ENCODE results near the gene VPS45.
"Not testable (repeated sequence)": the region's sequence is repeated elsewhere in the genome, so short reads cannot be mapped to it uniquely, and the experiment has no call there.

VPS45 gene, protein sequence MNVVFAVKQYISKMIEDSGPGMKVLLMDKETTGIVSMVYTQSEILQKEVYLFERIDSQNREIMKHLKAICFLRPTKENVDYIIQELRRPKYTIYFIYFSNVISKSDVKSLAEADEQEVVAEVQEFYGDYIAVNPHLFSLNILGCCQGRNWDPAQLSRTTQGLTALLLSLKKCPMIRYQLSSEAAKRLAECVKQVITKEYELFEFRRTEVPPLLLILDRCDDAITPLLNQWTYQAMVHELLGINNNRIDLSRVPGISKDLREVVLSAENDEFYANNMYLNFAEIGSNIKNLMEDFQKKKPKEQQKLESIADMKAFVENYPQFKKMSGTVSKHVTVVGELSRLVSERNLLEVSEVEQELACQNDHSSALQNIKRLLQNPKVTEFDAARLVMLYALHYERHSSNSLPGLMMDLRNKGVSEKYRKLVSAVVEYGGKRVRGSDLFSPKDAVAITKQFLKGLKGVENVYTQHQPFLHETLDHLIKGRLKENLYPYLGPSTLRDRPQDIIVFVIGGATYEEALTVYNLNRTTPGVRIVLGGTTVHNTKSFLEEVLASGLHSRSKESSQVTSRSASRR

DNA sequence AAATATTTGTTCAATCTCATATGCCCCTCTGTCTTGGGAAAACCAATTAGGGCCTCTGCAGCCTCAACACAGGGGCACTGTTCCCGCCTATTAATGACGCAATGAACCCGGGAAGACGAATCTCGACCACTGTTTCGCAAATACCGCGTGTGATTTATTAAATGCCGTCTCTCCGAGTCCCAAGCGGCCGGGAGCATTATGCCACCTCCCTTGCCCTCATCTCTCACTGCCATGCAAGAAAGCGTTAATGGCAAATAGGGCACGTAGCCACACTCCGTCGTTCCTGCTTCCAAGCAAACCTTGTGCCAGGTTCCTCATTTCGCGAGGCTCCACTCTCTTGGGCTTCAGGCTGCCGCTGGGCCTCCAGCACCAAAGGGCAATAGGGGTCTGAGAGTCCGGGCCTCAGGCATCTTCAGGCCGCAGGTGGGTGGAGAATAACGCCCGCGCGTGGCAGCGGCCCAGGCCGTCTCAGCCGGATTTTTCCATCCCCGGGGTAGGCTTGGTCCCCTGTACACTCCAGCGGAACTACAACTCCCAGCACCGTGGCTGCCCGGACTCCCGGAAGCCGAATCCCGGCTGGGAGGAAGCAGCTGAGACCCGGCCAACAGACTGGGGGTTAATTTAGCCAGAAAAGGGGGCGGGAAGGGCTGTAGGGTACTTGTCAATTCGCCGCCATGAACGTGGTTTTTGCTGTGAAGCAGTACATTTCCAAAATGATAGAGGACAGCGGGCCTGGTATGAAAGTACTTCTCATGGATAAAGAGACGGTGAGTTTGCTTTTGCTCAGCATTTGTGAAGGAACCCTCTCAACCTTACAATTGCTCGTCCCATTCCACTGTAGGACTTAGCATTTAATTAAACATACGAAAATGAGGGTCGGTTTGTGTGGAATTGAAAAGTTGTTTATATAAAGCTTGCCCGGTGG is at the start of gene VPS45:
Gene VPS45 (plus strand): TSS at position 593 of the 925 bp plus-strand sequence. CDS start 82 bp downstream, at position 675.
- DNase-seq (ENCODE audit: low spot score) = peak; percentile 85

DNA sequence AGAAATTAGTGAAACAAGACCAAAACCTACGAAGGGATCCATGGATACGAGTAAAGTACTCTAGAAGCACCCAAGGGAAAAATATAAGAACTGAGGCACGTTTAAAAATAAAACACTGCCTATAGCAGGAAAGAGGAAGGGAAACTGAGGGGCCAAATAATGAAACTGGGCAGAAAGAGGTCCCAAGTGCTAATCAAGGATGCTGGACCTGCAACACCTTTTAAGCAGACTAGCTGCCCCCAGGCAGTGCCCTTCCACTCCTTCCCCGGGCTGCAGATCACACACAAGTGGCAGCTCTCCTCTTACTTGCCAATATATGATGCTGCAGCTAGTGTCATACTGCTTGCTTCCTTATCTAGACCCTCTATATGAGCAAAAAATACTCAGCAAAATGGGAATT is 49.4 kb upstream of the VPS45 start:
- no peak for DNase-seq (ENCODE audit: low spot score)

DNA sequence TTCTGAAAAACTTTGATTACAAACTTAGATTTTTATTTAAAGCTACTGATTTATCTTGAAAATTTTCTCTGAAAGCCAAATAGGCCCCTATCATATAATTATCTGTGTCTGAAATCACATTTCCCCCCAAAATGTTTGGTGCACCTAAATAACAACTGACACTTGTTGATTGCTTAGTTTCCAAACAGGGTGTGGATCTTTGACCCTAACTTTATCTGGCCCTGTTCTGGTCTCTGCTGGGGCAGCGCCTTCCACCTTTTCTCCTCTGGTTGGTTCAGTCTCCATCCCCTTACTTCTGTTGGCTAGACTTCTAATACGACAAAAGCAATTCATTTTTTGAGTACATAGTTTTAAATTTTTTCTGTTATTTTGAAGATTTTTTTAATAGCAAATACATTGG is 46.9 kb upstream of the VPS45 start:
- no peak for DNase-seq (ENCODE audit: low spot score)

DNA sequence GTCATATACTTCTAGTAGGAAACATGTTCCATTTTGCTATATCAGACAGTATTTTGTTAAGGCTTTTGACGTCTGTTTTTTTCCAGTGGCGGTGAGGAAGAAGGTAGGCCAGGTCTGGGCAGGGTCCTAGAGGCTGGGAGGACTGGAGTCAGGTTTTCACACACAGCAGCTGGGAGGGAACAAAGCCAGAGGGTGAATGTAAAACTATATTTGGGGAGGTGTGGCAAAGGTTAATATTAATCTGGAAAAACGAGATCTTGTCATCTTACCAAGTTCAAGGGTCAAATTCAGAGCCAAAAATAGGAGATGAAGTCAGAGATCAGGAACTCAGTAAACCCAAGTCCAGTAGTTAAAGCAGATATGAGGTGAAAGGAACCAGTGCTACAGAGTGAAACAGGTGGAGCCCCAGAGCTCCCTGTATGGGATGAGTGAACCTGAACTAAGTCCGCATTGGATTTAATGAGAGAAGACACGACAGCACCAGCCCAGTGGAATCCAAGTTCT is 46.3 kb upstream of the VPS45 start:
- DNase-seq (ENCODE audit: low spot score) = no peak

DNA sequence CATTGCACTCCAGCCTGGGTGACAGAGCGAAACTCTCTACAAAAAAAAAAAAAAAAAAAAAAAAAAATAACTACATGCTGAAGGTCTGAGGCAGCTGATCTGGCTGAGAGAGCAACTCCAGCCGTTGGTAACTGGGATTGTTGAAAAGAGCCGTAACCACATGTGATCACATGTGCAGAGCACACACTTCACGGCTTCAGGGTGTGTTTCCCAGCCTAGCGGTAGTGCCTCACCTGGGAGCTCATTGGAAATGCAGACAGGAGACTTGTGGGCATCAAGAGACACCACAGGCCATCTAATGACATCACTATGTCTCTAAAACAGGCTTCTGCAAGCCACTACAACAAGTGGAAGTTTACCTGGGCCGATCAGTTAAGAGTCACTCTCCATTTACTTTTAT is 45.2 kb upstream of the VPS45 start:
- DNase-seq (ENCODE audit: low spot score) = no peak

DNA sequence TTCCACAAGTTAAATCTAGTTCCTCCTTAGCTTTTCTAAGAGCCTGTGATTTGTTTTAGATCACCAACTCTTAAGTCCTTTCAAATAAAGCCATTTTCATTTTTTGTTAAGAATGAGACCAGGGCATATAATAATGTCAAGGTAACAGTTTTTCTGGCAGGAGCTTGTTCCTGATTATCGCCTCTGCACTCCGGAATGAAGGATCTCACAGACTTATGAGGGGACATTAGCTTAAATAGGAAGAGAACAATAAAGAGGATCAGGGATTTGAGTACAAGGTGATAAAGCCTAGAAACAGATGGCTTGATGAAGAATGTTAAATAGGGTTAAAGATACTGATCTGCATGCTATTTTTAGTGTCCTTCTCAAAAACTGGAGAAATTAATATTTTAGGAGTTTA is 43.4 kb upstream of the VPS45 start:
- no peak for DNase-seq (ENCODE audit: low spot score)

DNA sequence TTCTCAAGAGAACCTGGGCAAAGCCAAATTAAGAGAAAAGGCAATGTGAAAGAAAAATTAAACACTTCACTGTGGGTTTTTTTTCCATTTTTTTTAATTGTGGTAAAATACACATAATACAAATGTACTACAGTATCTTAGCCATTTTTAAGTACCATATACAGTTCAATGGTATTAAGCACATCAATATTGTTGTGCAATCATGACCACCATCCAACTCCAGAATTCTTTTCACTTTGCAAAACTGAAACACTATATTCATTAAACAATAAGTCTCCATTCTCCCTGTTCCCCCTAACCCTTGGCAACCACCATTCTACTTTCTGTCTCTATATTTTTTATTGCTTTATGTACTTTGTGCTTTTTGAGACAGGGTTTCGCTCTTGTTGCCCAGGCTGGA is 39.3 kb upstream of the VPS45 start:
- DNase-seq (ENCODE audit: low spot score) = no peak

DNA sequence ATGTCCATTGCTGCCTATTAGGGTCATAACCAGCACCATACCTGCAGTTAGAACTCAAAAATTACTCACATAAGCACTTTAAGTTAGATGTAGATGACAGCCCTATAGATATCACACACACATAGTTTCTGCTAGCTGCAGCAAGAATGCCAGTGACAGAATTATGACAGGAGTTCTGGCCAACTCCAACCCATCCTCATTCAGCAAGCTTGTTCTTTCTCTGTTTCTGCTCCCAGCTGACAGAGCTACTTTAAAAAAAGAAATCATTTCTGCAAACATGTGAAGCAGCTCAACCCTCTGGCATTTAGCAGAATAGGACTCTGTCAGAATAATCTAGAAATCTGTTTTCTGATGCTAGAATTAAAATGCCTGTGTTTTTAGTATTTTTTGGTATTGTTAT is 33.2 kb upstream of the VPS45 start:
- DNase-seq (ENCODE audit: low spot score) = no peak

DNA sequence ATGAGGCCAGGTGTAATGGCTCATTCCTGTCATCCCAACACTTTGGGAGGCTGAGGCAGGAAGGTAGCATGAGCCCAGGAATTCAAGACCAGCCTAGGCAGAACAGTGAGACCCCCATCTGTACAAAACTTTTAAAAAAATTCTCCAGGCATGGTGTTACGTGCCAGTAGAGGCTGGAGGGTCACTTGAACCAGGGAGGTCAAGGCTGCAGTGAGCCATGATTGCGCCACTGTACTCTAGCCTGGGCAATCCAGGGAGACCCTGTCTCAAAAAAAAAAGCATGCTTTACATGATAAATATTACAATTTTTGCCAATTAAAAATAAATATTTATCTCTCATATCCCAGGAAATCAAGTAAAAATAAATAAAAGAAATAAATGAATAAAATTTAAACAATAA is 17.6 kb upstream of the VPS45 start:
- DNase-seq (ENCODE audit: low spot score) = no peak

DNA sequence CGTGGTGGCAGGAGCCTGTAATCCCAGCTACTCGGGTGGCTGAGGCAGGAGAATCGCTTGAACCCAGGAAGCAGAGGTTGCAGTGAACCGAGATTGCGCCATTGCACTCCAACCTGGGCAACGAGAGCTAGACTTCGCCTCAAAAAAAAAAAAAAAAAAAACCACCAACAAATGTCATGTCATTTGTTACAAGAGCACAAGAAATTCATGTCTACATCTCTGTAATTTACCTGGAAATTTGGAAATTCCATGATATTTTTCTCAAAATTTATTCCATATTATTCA is 16.5 kb upstream of the VPS45 start:
- no peak for DNase-seq (ENCODE audit: low spot score)

DNA sequence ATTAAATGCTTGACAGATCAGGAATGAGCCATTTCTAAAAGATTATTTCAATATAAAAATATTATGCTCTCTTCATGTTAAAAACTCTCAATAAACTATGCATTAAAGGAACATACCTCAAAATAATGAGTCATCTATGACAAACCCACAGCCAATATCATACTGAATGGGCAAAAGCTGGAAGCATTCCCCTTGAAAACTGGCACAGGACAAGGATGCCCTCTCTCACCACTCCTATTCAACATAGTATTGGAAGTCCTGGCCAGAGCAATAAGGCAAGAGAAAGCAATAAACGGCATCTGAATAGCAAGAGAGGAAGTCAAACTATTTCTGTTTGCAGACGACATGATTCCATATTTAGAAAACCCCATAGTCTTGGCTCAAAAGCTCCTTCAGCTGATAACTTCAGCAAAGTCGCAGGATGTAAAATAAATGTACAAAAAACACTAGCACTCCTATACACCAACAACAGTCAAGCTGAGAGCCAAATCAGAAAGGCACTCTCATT is 15.6 kb upstream of the VPS45 start:
- not testable (repeated sequence) for DNase-seq (ENCODE audit: low spot score)

DNA sequence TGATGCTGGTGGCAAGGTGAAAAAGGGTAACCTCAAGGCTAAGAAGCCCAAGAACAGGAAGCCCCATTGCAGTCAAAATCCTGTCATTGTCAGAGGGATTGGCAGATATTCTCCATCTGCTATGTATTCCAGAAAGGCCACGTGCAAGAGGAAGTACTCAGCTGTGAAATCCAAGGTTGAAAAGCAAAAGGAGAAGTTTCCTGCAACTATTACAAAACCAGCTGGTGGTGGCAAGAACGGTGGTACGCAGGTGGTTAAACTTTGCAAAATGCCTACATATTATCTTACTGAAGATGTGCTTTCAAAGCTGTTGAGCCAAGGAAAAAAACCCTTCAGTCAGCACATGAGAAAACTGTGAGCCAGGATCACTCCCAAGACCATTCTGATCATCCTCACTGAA is 13.7 kb upstream of the VPS45 start:
- DNase-seq (ENCODE audit: low spot score) = no peak

DNA sequence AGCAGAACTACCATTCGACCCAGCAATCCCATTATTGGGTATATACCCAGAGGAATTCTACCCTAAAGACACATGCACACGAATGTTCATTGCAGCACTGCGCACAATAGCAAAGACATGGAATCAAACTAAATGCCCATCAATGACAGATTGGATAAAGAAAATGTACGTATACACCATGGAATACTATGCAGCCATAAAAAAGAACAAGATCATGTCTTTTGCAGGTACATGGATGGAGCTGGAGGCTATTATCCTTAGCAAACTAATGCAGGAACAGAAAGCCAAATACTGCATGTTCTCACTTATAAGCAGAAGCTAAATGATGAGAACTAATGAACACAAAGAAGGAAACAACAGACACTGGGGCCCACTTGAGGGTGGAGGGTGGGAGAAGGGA is 12.1 kb upstream of the VPS45 start:
- DNase-seq (ENCODE audit: low spot score) = not testable (repeated sequence)

DNA sequence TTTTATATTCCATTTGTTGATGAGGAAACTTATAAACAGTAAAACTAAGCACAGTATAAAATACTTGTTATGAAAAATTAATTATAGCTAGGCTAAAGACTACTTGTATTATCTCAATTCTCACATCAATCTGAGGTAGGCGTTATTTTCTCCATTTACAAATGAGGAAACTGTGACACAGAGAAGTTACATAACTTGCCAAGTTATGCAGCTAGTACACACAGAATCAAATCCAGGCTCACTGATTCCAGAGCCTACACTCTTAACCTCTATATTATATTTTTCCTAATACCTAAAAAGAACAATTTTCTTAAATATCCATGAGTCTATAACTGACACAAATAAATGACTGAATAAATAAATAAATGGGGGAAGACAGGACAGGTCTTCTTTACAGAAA is 11.2 kb upstream of the VPS45 start:
- DNase-seq (ENCODE audit: low spot score) = no peak

DNA sequence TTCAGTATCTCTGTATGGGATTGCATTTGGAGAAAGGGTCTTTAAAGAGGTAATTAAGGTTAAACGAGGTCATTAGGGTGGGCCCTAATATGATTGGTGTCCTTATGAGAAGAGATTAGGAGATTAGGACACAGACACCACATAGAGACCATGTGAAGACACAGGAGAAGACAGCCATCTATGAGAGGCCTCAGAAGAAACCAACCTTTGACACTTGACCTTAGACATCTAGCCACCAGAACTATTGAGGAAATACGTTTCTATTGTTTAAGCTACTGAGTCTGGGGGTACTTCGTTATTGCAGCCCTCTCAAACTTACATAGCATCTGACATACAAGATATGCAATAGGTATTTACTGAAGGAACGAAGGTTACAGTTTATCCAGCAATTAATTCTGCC is 7.3 kb upstream of the VPS45 start:
- DNase-seq (ENCODE audit: low spot score) = no peak

DNA sequence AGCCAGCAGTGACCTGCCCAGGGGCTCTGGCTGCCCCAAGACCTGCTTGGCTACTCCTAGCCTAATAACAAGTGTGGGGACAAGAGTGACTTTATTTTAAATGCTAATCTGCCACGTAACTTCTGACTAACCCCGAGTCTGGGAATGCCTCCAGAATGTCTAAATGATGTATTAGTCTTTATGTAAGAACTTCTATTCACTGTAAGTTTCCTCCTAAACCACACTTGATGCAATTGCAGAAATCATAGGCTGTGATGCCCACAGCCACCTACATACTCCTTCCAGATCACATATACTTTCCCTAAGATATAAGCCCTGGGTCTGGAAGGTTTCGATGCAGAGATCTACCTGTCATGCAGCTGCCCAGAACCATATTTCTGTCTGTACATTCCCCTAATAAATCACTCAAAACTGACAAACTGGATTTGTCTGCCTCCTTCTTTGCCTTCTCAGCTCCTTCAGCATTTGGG is 5.9 kb upstream of the VPS45 start:
- peak; percentile 67 for DNase-seq (ENCODE audit: low spot score)

DNA sequence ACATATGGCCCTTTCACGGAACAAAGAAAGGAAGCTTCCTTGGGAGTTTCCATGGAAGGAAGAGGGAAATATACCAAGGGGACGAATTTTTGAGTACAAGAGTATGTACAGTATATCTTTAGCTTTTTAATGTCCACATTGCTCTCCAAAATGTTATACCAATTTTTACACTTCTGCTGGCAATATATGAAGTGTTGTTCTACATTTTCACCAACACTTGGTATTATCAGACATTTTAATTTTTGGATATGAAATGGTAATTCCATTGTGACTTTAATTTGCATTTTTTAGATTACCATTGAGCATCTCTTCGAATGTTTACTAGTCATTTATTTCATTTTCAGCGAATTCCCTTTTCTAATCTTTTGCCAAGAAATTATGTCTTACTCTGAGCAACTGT is 5.5 kb upstream of the VPS45 start:
- DNase-seq (ENCODE audit: low spot score) = no peak

DNA sequence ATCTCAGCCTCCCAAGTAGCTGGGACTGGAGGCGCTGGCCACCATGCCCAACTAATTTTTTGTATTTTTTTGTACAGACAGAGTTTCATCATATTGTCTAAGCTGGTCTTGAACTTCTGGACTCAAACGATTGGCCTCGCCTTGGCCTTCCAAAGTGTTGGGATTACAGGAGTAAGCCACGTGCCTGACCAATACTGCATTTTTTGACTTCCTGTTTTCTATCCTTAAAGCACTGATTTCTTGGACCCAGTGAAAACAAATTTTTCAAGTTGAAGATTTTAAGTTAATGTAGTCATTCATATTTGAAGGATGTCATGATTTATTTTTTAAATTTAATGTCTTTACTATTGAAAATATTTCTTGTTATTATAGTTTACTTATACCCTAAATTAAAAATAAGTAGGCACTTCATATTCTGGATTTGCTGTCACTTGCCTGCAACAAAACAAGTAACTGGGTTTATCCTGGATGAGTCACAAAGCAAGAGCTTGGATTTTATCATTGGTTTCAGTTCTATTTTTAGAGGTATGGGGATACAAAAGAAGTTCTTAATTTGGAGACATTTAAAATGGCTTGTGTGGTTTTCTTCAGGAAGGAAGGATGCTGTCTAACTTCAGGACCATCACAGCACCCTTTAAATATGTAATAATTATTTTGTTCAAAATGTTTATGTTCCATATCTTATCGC is 2.2 kb upstream of the VPS45 start:
- DNase-seq (ENCODE audit: low spot score) = no peak

DNA sequence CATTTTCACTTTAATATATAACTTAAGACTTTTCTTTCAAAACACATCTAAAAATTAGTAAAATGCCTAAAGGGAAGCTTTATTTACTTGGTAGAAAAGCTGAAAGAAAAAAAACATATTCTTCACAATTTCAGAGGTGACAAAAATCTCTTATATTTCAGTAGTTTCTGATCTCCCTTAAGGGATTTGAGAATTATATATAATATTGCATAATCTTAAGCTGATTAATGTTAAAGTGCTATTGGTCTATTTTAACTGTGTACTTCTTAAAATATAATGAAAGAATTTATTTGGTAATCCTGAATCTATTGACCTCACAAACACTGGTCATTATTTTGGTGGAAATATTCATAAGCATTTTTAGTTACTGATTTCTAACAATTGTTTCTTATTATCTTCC is 1.2 kb upstream of the VPS45 start:
- no peak for DNase-seq (ENCODE audit: low spot score)

DNA sequence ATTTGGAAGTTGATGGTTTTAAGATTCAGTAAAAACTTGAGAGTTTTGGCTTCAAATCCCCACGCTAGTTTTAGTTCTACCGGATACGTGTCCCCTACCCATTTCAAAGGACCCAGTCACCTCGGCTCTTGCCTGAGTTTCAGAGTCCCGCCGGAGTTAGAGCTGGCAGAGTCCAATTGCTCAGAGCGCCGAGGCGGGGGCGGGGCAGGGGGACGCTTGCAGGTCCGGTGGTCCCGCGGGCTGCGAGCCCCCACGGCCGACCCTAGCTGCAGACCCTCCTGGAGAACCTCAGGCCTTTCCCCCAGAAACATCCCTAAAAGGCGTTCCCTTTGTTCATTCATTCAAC is 765 bp upstream of the VPS45 start:
- DNase-seq (ENCODE audit: low spot score) = no peak

DNA sequence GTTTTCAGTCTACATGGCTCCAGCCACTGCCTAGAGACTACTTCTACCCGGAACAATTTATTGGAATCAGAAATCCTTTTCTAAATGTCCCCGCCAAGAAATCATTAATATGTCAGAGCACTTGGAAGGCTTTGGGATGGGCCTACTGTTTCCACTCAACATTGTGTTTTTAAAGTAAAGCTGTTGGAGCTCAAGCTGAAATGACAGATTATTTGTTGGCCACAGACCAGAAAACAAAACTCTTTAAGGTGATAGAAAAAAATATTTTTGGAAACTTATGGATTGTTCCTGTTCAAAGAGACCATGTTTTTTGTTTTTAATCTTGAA is 496 bp downstream of the VPS45 start:
- DNase-seq (ENCODE audit: low spot score) = no peak

DNA sequence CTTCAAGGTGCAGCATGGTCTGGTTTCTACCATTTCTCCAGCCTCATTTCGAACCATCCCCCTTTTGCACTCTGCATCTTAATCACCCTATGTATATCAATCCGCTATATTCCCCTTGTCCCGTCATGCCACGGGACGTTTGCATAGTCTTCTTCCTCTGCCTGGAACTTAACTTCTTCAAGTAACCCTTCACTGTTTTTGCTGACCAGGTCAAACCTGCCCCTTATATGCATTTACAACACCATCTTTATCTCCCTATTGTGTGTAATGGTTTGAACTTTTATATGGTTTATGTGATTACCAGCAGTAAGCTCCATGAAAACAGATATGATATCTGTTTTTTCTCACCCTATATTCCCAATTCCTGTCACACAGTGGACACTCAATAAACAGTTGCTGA is 2.3 kb downstream of the VPS45 start:
- DNase-seq (ENCODE audit: low spot score) = no peak
